HG02642 (cell line): ENCODE measurements around the gene AGBL4.

Experiments
- ATAC-seq: cut with Tn5 transposase; IDR thresholded peaks from one replicate; pipeline ENCODE4 v1.9.1; 2021; ENCODE audit warnings: mild to moderate bottlenecking; ENCODE audit not compliant: unreplicated experiment, poor library complexity

The AGBL4 gene

DNA sequence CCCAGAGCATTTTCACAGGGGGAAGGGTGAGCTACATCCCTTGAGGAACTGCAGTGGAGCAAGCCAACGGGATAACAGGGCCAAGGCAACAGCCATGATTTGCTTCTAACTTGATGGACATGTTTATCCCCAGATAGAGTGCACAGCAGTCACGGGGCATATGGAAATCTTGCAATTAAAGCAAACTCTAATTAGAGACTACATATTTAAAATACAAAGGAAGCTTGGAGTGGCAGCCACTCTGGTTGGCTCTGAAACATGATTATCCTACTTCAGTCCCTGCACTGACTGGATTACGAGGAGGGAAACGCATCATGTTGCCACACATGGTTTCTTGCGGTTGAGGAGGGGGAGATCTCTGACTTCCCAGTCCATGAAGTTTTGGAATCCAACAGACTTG, 1307.8 kb downstream of the AGBL4 start:
- ATAC-seq = no peak

DNA sequence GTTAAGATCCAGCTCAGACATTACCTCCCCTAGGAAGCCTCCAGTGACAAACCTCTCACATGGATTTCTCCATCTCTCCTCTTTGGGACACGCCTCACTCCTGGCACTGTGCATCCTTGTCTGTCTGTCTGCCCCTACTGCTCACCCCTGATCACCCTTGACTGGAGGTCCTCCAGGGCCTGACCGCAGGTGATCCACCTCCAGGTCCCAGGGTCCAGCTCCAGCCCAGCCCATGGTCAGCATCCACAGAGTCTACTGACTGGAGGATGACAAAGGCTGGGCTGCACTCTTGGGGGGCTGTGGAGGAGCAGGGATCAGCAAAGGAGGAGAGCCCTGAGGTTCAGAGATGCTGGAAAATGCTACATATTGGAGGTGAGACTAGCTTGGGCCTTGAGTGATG, 1312.8 kb downstream of the AGBL4 start:
- no peak for ATAC-seq

DNA sequence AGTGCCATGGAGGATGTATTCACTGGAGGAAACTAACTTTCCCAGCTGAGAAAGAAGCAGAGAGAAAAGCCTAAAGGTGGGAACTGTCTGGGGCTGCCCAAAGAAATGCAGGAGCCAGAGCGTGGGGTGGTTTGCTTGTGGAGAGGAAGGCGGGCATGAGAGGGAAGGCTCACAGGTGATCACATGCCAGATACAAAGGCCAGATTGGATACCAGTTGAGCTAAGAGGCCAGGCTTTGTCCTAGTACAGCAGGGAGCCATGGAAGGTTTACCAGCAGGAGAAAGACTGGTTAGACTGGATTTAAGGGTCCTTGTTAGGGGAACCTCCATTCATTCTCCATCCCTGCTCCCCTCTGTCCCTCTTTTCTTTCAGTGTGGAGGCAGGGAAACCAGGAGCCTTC, 1313.4 kb downstream of the AGBL4 start:
- no peak for ATAC-seq

DNA sequence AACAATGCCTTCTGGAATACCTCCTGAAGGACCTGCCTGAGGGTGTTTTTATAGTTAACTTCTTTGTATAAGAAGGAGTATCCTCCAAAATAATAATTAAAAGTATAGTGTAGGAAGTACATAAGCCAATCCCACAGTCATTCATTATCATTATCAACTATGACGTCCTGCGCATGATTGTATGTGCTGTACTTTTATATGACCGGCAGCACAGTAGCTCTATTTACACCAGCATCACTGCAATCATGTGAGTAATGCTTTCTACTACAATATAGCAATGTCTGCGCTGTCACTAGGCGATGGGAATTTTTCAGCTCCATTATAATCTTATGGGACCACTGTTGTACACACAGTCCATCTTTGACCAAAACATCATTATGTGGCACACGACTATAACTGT, 1319.0 kb downstream of the AGBL4 start:
- no peak for ATAC-seq

DNA sequence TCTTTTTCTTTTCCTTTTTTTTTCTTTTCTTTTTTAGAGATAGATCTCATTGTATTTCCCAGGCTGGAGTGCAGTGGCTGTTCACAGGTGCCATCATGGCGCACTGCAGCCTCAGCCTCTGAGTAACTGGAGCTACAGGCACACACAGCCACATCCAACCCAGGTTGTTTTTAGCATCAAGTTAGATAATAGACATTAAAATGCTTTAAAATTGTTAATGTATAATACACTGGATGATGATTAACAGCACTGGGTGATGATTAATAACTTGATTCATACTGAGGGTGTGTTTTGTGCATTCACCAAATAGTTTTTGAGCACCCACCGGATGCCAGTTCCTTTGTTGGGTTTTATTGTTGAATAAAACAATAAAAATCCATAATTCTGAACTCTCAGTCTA, 1322.3 kb downstream of the AGBL4 start:
- no peak for ATAC-seq

DNA sequence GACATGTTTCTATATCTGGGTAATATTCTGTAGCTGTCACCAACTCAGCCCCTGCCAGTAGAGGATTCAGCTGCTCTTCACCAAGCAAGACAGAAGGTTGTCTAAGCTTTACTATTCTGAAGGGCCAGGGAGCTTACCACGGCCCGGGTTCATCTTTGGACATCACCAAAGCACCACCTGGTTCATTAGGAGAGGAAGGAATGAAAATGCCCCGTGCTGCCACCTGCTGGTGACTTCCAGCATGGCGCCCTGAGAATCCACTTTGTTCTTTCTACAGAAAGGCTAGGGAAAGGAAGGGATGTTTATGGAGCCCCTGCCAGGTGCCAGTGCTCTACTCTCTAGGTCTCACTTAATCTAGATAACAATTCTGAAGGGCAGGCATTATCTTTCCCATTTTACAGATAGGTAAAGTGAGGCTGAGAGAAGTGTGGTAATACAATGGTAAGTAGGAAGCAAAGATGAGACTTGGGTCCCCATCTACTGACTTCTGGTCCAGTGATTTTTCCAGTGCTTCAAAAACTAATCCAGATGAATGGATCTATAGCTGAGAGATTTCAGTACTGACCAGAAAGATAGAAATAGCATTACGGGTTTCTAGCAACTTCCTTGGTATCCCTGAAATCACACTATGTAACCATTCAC, 1326.6 kb downstream of the AGBL4 start:
- peak; percentile 78 for ATAC-seq

DNA sequence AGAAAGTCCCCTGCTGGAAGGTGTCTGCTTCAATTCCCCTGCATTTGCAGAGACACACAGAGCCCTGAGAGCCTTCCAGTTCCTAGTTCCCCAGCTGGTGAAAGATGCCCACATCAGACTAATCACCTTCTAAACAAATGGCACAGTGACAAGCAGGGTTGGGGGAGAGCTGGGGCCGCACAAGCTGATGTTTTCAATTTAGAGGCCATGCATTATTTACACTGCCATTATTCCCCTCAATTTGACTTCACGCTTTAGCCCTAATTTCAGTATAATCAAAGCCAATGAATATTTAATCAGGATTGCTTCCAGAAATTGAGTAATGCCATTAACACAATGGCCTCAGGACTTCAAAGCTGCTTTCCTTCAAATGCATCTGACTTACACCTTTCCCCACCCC, 1328.6 kb downstream of the AGBL4 start:
- ATAC-seq = no peak

DNA sequence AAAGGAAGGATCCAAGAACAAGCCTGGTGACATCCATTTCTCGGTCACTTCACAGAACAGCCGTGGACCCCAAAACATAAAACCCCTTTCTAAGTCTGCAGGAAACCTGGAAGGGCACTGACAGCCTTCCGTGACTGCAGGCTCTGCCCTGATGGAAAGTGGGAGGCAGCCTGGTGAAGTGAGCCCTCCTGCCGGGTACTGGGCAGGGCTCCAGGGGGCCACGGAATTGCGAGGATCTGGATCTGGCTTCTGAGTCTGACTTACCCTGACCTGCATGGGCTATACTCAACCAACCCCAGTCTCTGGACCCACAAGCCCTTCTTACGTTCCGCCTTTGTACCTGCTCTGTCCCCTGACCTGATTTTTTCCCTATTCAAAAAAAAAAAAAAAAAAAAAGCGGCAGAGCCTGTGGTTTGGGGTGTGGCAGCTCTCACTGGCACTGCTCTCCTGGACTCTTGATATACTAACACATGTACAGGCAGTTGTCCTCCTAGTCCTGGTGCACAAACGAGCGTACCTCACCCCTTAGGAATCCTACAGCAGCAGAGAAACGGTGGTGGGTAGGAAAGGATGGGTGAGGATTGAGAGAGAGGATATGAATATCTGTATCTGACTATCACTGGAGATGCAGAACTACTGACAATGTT, 1330.0 kb downstream of the AGBL4 start:
- ATAC-seq = no peak

DNA sequence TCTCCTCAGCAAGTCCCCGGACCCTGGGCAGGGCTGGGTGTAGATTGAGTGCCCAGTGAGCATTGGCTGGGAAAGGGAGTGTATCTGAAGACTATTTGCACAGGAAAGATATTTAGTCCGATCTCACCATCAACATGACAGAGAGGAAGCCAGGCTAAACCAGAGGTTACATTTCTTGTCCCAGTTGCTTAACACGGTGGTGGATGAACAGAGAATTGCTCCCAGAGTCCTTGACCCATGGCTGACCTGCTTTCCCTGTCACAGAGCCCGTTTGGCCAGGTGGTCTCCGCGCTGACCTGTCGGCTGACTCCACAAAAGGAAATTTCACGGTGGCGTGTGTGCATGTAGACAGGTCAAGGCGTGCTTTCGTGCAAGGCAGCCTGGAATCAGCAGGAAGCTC, 1330.6 kb downstream of the AGBL4 start:
- ATAC-seq = no peak

DNA sequence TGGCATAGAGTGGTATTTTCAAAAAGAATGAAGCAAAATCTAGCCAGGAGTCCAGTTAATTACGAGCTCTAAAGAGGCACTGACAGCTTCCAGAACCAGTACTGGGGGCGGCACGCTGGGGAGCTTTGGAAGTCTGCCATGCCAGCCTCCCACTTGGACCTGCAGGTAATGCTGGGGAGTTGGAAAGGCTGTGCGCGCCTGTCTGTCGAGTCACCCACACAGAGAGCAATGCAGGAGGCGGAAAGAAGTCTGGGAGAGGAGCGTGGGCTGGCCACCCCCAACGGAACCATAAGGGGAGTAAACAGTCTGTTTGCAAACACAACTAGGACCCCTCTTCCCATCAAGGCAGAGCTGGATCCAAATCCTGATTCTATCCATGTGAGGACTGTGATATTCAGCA, 1331.5 kb downstream of the AGBL4 start:
- no peak for ATAC-seq

DNA sequence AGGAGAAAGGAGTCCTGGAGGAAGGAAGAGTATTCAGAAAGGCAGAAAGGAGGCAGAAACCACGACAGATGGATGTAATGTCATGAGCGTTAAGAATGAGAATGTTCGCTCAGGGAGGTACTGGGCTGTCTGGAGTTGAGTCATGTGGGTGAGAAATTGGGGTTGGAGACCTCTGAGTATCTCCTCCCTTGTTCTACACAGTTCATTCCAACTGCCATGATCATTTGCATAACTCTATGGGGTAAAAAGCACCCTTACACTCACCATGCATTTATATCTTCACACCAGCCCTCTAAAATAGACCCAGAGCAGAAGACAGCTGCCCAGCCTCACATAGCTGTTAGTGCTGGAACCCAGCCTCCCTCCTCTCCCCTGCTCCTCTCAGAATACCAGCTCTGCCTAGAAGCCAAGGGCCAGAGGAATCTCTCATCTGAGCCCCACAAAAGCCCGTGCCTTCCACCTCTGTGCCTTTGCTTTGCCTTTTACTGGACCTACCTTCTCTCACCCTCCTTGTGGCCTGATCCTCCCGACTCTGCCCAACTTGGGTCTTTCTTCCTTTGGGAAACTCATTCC, 1332.2 kb downstream of the AGBL4 start:
- ATAC-seq = peak; percentile 57

DNA sequence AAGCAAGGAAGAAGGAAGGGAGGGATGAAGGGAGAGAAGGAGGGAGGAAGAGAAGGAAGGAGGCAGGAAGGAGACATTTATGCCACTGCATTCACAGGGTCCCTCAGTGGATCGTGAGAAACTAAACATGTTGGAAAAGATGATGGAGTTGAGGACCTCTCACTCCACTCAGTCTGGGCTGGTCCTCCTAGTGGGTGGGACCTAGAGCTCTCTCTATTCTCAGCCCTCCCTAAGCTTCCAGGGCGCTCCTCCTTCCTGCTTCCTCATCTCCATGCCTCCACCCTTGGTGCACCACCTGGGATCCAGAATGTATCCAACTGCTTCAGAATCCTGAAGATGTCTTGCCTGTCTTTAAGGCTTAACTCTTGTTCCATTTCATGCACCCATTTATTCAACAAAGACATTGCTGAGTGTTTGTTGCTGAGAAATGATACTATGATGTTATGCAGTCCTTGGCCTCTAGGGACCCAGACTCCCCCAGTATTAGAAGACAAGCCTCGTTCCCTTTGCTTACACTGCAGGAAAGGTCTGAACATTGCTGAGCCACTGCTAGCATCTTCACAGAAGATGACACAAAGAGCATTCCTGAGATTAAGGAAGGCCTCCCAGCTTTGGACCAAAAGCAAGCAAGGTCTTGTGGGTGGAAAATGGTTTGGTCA, 1335.5 kb downstream of the AGBL4 start:
- peak; percentile 61 for ATAC-seq

DNA sequence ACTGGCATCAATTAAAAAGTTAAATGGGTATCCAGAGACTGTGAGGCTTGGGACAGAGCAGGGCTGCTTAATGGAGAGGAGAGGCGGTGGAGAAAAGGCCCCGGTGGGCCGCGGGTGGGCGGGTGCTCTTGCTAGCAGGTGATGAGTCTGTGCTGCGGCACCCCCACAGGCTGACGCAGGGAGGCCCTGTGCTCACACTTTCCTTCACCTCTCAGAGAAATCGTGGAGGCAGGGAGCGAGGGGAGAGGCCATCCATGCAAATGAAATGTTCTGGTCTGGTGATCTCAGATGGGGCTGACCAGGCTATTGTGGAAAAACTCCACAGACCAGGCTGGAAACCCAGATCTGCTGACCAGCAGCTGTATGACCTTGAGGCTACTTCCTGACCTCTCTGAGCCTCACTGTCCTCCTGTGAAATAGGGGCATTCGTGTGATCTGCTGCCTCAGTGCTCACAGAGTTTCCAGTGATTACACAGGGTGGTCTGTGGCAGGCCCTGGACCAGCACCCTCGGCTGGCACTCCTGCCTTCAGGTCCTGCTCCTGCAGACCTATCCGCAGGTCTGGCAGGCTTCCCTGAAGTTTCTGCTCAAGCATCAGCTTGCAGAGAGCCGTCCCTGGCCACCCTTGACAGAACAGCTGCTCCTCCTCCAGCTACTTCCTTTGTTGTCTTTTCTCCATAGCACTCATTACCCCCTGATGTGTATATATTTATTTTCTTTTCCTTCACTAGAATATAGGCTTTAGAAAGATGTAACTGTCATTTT, 1336.3 kb downstream of the AGBL4 start:
- ATAC-seq = no peak

DNA sequence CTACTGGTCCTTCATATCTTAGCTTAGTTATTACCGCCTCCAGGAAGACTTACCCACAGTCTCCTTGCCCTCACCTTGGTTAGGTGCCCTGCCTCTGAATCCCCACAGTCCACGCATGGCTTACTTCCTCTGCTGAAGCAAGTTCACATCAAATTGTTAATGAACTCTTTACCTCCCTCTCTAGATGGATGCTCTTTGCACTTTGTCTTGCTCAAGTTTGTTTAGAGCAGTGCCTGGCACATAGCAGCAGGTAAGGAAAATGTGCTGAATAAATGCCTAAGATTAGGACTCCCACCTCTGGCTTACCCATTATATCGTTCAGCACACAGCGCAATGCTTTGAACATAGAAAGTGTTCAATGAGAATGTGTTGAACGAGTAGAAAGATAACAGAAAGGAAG, 1337.6 kb downstream of the AGBL4 start:
- ATAC-seq = no peak

DNA sequence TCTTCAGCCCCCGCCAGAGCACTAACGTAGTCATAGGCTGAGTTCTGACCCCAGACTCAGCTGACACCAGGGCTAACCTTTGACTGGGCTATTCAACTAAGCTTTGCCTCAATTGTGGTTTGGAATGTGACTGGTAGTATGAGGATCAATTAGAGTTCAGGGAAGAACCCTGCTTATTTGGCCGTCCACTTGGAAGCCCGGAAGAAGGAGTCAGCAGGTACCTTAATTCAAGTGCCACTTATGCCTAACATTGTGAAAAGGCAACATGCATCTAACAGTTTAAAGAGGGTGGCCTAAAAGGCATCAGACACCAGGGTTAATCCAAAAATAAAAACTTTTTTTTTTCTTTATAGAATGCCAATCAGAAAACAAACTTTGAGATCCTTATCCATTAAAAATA, 1339.4 kb downstream of the AGBL4 start:
- ATAC-seq = no peak

DNA sequence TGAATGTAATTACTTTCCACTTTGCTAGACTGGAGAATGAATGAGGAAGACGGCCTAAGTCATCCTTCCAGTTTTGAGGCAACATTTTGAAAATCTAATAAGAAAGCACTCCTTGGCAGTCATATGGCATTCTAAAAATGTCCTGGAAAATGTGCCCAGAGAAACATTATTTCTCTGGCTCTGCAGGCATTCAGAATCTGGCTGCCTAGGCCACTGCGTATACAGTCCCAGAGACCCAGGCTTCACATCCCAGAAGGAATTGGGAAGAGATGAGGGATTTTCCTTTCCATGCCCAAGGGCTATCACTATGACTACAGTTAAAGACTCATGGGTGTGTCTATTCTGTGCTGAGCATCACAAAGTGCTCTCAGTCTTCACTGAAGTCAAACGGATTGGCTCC, 1339.9 kb downstream of the AGBL4 start:
- ATAC-seq = no peak

DNA sequence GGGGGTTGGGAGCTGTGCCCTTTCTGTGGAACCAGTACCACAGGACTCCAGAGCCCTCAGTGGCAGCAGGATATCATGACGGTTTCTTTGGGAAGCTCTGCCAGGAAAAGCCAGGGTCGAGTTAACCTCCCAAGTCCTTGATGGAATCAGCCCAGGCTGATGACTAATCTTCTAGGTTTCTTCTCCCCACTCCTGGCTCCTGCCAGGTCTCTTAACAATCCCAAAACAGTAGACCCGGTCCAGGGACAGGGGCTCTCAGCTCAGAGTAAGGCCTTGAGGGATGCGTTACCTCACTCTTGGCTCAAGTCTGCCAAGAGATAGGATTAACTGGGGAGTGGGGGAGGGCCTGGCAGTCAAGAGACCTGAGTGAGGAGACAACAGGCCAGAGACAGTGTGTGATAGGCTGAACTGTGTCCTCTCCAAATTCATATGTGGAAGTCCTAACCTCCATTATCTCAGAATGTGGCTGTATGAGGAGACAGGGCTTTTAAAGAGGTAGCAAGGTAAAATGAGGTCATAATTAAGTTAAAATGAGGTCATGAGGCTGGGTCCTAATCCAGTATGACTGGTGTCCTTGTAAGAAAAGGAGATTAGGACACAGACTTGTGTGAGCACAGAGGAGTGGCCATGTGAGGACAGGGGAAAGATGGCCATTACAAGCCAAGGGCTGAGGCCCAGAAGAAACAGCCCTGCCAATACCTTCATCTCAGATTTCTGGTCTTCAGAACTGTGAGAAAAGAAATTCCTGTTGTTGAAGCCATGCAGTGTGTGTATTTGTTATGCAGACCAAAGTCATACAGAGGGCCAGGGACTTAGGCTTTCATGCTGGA, 1342.1 kb downstream of the AGBL4 start:
- ATAC-seq = no peak

DNA sequence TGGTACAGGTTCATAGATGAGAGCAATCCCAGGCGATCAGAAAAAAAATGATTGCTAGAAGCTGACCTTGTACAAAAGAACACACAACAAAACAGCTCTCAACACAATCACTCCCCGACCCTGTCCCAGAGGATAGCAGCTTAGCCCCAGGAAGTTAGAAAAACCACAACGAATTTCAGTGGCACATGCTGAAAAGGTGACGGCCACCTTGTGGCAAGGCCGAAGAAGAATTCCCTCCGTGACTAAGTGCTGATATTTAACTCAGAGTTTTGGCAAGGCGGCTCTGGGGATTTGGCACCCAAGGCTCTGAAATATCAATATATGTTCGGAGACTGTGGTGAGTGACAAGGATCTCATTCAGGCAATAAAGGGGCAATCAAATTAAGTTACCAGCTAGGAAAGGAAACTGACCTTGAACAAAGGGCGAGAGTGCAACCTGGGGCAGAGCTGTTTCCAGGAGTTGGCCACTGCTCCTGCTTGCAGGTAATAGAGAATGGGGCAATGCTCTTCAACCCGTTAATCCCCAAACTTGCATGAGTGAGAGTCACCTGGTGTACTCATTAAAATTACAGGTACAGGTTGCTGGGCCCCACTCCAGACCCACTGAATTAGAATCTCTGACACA, 1343.2 kb downstream of the AGBL4 start:
- ATAC-seq = no peak

DNA sequence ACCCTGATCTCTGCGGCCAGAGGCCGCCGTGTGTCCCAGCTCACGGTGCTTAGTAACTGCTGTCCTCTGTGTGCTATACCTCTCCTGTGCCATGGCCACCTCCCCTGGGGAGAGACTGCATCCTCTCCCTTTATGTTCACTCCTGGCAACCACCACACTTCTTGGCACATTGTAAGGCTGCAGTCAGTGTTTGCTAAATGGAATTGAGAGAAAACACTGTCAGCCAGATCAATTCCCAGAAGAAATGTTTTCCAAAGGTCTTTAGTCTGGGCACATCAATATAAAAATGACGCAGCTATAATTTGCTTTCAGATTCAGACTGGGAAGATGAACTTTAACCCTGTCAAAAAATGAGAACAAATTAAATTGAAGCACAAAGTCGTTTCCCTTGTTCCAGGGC, 1343.9 kb downstream of the AGBL4 start:
- ATAC-seq = no peak
